Neutrophil (primary cell): ENCODE measurements around the gene ITGAD.

ENCODE experiments used
- H3K27ac ChIP-seq: fragments of 200-600 bp; sonication (generic); 2 replicates; pipeline ENCODE4 v1.5.1; 2016; ENCODE audit warnings: mild to moderate bottlenecking, moderate library complexity
- H3K27me3 ChIP-seq: fragments of 200-600 bp; sonication (generic); 2 replicates; pipeline ENCODE4 v1.6.0; 2016; ENCODE audit warnings: mild to moderate bottlenecking
- H3K36me3 ChIP-seq: fragments of 200-600 bp; sonication (generic); 2 replicates; pipeline ENCODE4 v1.5.1; 2017
- H3K4me1 ChIP-seq, 2 experiments: fragments of 200-600 bp in 1 of 2; sonication (generic) in 1 of 2; 1 replicate in 1 of 2; 2 replicates in 1 of 2; pipeline versions ENCODE4 v1.5.1 to v1.6.1; 2013 to 2016; ENCODE audit warnings: low read depth in 1 of 2, low read length in 1 of 2, mild to moderate bottlenecking in 1 of 2, moderate library complexity in 1 of 2; ENCODE audit not compliant: control insufficient read depth in 1 of 2, insufficient read depth in 1 of 2
- H3K4me3 ChIP-seq, 2 experiments: fragments of 200-600 bp in 1 of 2; sonication (generic) in 1 of 2; 1 replicate in 1 of 2; 2 replicates in 1 of 2; pipeline ENCODE4 v1.5.1; 2013 to 2016; ENCODE audit warnings: low read depth in 1 of 2, low read length in 1 of 2, mild to moderate bottlenecking in 1 of 2, moderate library complexity in 1 of 2
- H3K9me3 ChIP-seq: fragments of 200-600 bp; sonication (generic); 2 replicates; pipeline ENCODE4 v1.5.1; 2016
- CTCF ChIP-seq: fragments of 200-600 bp; sonication (generic); IDR thresholded peaks from 2 replicates; pipeline ENCODE4 v1.5.1; 2016; ENCODE audit warnings: antibody characterized with exemption

Gene ITGAD

DNA sequence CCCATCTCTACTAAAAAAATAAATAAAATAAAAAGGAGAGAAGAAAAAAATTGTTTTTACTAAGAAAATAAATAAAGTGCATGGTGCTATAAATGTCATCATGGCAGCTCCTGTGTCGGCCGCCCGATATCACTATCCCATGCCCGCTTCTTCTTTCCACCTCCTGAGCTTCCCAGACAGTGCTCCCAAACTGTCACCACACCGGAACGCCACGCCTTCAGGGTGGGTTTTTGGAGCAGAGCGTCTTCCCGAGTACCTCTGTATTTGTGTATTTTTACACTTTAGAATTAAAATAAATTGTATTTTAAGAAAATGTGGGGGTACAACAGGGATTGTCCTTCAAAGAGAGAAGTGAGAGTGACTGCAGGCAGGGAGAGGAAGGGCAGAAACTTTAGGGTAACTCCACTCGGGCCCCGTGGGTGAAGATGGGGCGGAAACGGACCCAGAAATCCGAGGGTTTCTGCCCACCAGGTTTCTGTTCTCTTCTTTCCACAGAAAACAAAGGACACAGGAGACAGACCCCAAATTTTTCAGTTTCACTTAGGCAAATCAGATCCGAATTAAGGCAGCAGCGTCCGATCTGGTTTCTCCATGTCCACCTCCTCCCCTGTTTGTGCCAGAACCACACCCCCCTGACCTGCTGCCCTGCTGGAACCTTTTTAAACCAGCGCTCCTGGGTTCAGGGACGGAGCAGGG, 41.7 kb upstream of the ITGAD start:
- no peak for TF ChIP-seq CTCF
- Histone ChIP-seq H3K4me1 (peaks cover 78 to 80% of the 10 kb centered on the region in 2 experiments), H3K27ac (peak overlapping the region; percentile 99), H3K36me3 (peaks cover 6% of the 10 kb centered on the region), H3K27me3 (no peaks in the 10 kb centered on the region), H3K4me3 (peak overlapping the region; percentile 42 to 44), H3K9me3 (no peaks in the 10 kb centered on the region)

DNA sequence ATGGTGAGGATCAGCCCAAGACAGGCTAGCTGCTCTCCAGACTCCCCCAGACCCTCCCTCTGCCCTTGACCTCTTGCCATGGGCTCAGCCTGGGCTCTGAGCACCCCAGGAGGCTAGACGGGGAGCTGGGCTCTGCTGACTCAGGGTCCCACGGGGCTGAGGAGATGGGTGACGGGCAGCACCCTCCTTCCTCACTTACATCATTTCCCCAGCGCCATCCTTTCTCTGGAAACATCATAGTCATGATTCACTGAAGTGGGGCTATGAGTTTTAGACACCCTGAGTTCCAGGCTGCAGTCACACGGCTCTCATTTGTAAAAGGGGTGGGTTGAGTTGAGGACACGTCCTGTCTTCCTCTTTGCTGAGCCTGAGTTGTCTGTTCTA, 41.2 kb upstream of the ITGAD start:
- Histone ChIP-seq H3K27ac (peak overlapping the region; percentile 99), H3K4me1 (peaks cover 83 to 85% of the 10 kb centered on the region in 2 experiments), H3K27me3 (no peaks in the 10 kb centered on the region), H3K36me3 (peaks cover 12% of the 10 kb centered on the region), H3K9me3 (no peaks in the 10 kb centered on the region), H3K4me3 (peak overlapping the region; percentile 42 to 44)
- no peak for TF ChIP-seq CTCF

DNA sequence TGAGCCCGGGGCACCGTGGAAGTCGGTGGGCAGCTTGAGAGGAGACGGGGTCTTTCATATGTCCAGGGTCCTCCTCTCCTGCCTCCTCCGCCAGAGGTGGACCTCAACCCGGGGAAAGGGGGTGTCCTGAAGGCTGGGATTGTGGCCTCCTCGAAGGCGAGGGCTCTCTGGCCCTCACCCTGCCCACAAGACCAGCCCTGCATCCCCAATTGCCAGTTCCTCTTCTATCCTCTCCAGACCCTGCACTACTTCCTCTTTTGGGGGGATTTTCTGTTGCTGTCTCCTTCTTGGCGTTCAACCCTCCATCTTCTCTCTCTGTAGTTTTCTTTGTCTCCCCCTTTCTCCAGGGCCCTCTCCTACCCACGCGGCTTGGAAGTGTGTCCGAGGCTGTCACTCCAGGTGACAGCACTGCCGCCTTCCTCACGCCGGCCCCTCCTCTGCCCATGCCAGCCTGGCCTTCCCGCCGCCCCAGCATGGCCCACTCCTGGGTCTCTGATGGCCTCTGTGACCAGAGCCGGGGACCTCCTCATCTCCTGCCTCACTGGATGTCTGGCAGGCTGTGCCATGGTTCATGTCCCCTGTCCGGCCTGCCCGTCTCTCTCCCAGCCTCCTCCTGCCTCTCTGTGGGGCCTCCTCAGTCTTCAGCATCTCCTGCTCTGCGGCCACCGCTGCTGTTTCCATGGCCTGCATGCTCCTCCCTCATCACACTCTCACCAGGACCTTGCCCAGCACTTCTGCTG, 40.6 kb upstream of the ITGAD start:
- Histone ChIP-seq H3K27ac (peak overlapping the region; percentile 99), H3K36me3 (peaks cover 18% of the 10 kb centered on the region), H3K4me1 (peaks cover 89 to 91% of the 10 kb centered on the region in 2 experiments), H3K27me3 (no peaks in the 10 kb centered on the region), H3K9me3 (no peaks in the 10 kb centered on the region), H3K4me3 (peak overlapping the region; percentile 42 to 44)
- no peak for TF ChIP-seq CTCF

DNA sequence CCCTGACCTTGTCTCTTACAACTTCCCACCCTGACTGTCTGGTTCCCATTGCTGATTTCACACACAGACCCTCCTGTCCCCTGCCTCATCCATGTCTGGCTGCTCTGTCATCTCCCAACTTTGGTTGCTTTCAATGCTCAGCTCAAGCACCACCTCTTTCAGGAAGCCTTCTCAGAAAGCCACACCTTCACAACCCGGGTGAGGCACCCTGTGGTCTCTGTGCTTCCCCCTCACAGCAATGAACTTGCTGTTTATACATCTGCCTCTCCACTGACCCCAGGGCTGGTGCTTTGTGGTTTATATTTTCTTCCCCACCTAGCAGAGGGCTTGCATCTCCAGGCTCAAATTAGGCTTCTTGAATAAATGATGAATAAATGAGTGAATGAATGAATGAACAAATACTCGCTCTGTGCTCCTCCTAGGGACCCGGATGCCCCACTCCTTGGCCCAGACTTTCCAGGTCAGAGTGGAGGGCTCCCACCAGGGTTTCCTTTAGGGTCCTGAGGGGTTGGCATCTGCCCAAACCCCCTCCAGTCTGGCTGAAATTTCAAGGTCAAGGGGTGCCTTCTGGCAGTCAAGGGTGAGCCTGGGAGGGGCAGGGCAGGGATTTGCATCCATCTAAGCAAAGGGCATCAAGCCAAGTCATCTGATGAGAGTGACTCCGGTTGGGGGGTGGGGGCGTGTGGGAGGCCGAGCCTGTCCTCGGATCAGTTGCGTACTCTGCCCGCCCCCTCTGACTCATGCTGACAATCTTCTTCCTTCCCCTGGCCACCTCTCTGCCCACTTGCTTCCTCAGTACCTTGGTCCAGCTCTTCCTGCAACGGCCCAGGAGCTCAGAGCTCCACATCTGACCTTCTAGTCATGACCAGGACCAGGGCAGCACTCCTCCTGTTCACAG, 38.5 kb upstream of the ITGAD start, which contains the start of gene ITGAX:
ITGAX (plus strand) TSS at position 783 of the 898 bp plus-strand sequence; CDS start at position 862, 79 bp downstream.
- H3K4me3 ChIP-seq: peak within 1 kb of the TSS; percentile 78 to 83
- H3K4me1 ChIP-seq: peaks cover 93 to 95% of the 10 kb centered on the region in 2 experiments

More for the DNA sequence above, 38.5 kb upstream of the ITGAD start, which contains the start of gene ITGAX:
- Histone ChIP-seq H3K27me3 (no peaks in the 10 kb centered on the region), H3K27ac (peak within 1 kb of the TSS; percentile 99), H3K9me3 (no peaks in the 10 kb centered on the region), H3K36me3 (peaks cover 38% of the 10 kb centered on the region)
- peak; percentile 13 for TF ChIP-seq CTCF
